GM03348 (cell line): ENCODE data around the gene SLC22A25.
"Not testable (repeated sequence)": the region's sequence is repeated elsewhere in the genome, so short reads cannot be mapped to it uniquely, and the experiment has no call there.

Source experiments
- DNase-seq: peaks from one replicate; pipeline ENCODE4 v3.0.0; 2012; ENCODE audit warnings: low spot score

Gene SLC22A25

GRCh38 chr11:63243533-63243932, at the start of gene SLC22A25:
Gene SLC22A25 (minus strand): TSS chr11:63243599. CDS start chr11:63229652, 13,947 bp downstream.
- peak; percentile 6 for DNase-seq

GRCh38 chr11:63290285-63290684, 46.9 kb upstream of the SLC22A25 start:
- DNase-seq = no peak

- no peak for DNase-seq
These were observed 46.3 kb upstream of the SLC22A25 start for GRCh38 chr11:63289658-63290057.

GRCh38 chr11:63282579-63282978, 39.2 kb upstream of the SLC22A25 start:
- no peak for DNase-seq

GRCh38 chr11:63280920-63281319, 37.5 kb upstream of the SLC22A25 start:
- no peak for DNase-seq

- DNase-seq = no peak
These were observed 34.0 kb upstream of the SLC22A25 start for GRCh38 chr11:63277345-63277943.

- no peak for DNase-seq
These were observed 31.4 kb upstream of the SLC22A25 start for GRCh38 chr11:63274776-63275175.

- no peak for DNase-seq
These were observed 30.3 kb upstream of the SLC22A25 start for GRCh38 chr11:63273685-63274084.

GRCh38 chr11:63262547-63262946, 19.1 kb upstream of the SLC22A25 start:
- DNase-seq = no peak

- no peak for DNase-seq
These were observed 7.9 kb upstream of the SLC22A25 start for GRCh38 chr11:63251312-63251711.

- no peak for DNase-seq
These were observed 7.0 kb upstream of the SLC22A25 start for GRCh38 chr11:63250162-63251050.

GRCh38 chr11:63248966-63249365, 5.6 kb upstream of the SLC22A25 start:
- no peak for DNase-seq

GRCh38 chr11:63247237-63248002, 4.0 kb upstream of the SLC22A25 start:
- DNase-seq = not testable (repeated sequence)

- no peak for DNase-seq
These were observed 2.6 kb upstream of the SLC22A25 start for GRCh38 chr11:63246045-63246444.

- no peak for DNase-seq
These were observed 1.5 kb upstream of the SLC22A25 start for GRCh38 chr11:63244862-63245261.

- DNase-seq = no peak
These were observed 1.2 kb downstream of the SLC22A25 start for GRCh38 chr11:63242089-63242781.

GRCh38 chr11:63240791-63241379, 2.5 kb downstream of the SLC22A25 start:
- no peak for DNase-seq

- DNase-seq = no peak
These were observed 3.3 kb downstream of the SLC22A25 start for GRCh38 chr11:63240098-63240497.

GRCh38 chr11:63239254-63239653, 4.1 kb downstream of the SLC22A25 start:
- DNase-seq = no peak

- no peak for DNase-seq
These were observed 6.0 kb downstream of the SLC22A25 start for GRCh38 chr11:63237413-63237812.
